ENCODE data around the gene USP5.
A peak's percentile ranks its signal among the peaks of the same experiment; 100 is the strongest.
"Not testable (repeated sequence)": the region's sequence is repeated elsewhere in the genome, so short reads cannot be mapped to it uniquely, and the experiment has no call there.

USP5 gene

GRCh38 chr12:6869049-6870021 lies 17.4 kb downstream of the USP5 start:
- H3K9me3 ChIP-seq (ENCODE audit: control insufficient read depth, low read length) = no peaks in the 10 kb centered on the region
- no peak overlapping the region for H3K9ac ChIP-seq
- no peak overlapping the region for H2AFZ ChIP-seq
- no peaks in the 10 kb centered on the region for H3K36me3 ChIP-seq (ENCODE audit: control insufficient read depth, insufficient read depth, low read length)
- H3K27ac ChIP-seq = peak overlapping the region; percentile 45
- peak overlapping the region; percentile 29 for H3K4me3 ChIP-seq (ENCODE audit: low read depth, low read length)
- peak overlapping the region; percentile 77 for H3K4me2 ChIP-seq (ENCODE audit: low read length)
- peaks cover 27% of the 10 kb centered on the region for H3K4me1 ChIP-seq
- TF ChIP-seq, protein P1, sequence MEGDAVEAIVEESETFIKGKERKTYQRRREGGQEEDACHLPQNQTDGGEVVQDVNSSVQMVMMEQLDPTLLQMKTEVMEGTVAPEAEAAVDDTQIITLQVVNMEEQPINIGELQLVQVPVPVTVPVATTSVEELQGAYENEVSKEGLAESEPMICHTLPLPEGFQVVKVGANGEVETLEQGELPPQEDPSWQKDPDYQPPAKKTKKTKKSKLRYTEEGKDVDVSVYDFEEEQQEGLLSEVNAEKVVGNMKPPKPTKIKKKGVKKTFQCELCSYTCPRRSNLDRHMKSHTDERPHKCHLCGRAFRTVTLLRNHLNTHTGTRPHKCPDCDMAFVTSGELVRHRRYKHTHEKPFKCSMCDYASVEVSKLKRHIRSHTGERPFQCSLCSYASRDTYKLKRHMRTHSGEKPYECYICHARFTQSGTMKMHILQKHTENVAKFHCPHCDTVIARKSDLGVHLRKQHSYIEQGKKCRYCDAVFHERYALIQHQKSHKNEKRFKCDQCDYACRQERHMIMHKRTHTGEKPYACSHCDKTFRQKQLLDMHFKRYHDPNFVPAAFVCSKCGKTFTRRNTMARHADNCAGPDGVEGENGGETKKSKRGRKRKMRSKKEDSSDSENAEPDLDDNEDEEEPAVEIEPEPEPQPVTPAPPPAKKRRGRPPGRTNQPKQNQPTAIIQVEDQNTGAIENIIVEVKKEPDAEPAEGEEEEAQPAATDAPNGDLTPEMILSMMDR (IDR thresholded peaks at IDR 0.05) = peak; percentile 94
- no peaks in the 10 kb centered on the region for H3K79me2 ChIP-seq
- no peaks in the 10 kb centered on the region for H3K27me3 ChIP-seq (ENCODE audit: control insufficient read depth, insufficient read depth, low read length)

DNA sequence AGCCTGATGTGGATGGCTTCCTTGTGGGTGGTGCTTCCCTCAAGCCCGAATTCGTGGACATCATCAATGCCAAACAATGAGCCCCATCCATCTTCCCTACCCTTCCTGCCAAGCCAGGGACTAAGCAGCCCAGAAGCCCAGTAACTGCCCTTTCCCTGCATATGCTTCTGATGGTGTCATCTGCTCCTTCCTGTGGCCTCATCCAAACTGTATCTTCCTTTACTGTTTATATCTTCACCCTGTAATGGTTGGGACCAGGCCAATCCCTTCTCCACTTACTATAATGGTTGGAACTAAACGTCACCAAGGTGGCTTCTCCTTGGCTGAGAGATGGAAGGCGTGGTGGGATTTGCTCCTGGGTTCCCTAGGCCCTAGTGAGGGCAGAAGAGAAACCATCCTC lies 18.4 kb downstream of the USP5 start:
- not testable (repeated sequence) for H3K9ac ChIP-seq; H3K79me2 ChIP-seq; H3K27me3 ChIP-seq (ENCODE audit: control insufficient read depth, insufficient read depth, low read length); H3K36me3 ChIP-seq (ENCODE audit: control insufficient read depth, insufficient read depth, low read length); H2AFZ ChIP-seq; H3K9me3 ChIP-seq (ENCODE audit: control insufficient read depth, low read length); H3K4me2 ChIP-seq (ENCODE audit: low read length); H3K4me3 ChIP-seq (ENCODE audit: low read depth, low read length); H3K27ac ChIP-seq
- H3K4me1 ChIP-seq = peaks cover 27% of the 10 kb centered on the region

DNA sequence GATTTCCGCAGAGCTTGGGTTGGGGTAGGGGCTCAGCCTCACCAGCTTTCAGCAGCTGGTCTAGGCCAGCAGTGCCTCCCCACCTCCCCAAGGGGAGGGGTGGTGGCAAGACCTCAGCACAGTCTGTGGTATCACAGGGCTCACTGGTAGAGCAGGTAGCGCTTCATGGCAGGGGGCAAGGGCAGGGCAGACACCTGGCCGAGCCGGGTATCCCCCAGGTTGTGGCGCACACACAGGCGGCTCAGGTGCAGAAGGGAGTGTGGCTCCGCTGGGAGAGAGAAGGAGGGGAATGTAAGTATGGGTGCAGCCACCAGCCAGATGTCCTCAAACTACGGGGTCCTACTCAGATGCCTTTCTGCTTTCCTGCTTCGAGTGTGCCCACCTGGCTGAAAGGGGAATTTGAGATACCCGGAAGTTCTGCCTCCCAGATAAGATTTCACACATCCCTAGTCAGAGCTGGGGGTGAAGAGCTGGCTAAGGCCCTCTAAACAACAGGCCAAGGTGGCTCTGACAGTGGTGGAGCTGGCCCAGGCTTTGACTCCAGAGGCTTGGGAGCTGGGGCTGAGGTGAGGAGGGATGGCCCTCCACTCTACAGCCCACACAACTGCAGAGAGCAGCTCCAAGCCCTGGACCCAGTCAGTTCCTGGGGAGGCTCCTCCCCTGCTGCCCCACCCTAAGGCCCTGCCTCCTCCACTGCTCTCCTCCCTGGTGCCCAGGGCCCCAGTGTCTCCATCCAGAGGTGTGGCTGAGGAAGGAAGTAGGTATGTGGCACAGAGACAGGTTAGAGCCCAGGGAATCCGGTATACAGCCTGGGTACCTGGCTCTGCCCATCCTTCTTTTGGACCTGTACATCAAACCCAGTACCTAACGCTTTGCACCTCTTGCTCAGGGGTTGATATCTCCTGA lies 19.4 kb downstream of the USP5 start:
- Histone ChIP-seq H3K4me2 (ENCODE audit: low read length) (peak overlapping the region; percentile 100), H2AFZ (no peak overlapping the region), H3K4me1 (peaks cover 27% of the 10 kb centered on the region), H3K36me3 (ENCODE audit: control insufficient read depth, insufficient read depth, low read length) (no peaks in the 10 kb centered on the region), H3K27ac (no peak overlapping the region), H3K4me3 (ENCODE audit: low read depth, low read length) (peak overlapping the region; percentile 84), H3K27me3 (ENCODE audit: control insufficient read depth, insufficient read depth, low read length) (no peaks in the 10 kb centered on the region), H3K9ac (no peak overlapping the region), H3K9me3 (ENCODE audit: control insufficient read depth, low read length) (no peaks in the 10 kb centered on the region), H3K79me2 (no peaks in the 10 kb centered on the region)
- TF ChIP-seq, protein P1 (IDR thresholded peaks at IDR 0.05) = no peak

GRCh38 chr12:6872073-6873048 lies 20.4 kb downstream of the USP5 start:
- no peaks in the 10 kb centered on the region for H3K36me3 ChIP-seq (ENCODE audit: control insufficient read depth, insufficient read depth, low read length)
- no peaks in the 10 kb centered on the region for H3K9me3 ChIP-seq (ENCODE audit: control insufficient read depth, low read length)
- peak overlapping the region; percentile 86 for H2AFZ ChIP-seq
- H3K9ac ChIP-seq = peak overlapping the region; percentile 81
- no peaks in the 10 kb centered on the region for H3K79me2 ChIP-seq
- H3K4me3 ChIP-seq (ENCODE audit: low read depth, low read length) = peak overlapping the region; percentile 84
- peak overlapping the region; percentile 79 for H3K27ac ChIP-seq
- no peaks in the 10 kb centered on the region for H3K27me3 ChIP-seq (ENCODE audit: control insufficient read depth, insufficient read depth, low read length)
- TF ChIP-seq, protein P1 (IDR thresholded peaks at IDR 0.05) = peak; percentile 97
- peak overlapping the region; percentile 100 for H3K4me2 ChIP-seq (ENCODE audit: low read length)
- H3K4me1 ChIP-seq = peaks cover 24% of the 10 kb centered on the region

Data from parathyroid adenoma (tissue), 2 donors.